Stimulated activated CD4-positive, alpha-beta T cell treated with anti-CD3 and anti-CD28 coated beads, Interleukin-2, amount 100 ng/mL, for 4 hours (primary cell): Measurements from ENCODE around the gene MTFR2.
"Not testable (repeated sequence)": the region's sequence is repeated elsewhere in the genome, so short reads cannot be mapped to it uniquely, and the experiment has no call there.

Experiments
- DNase-seq: peaks from one replicate; pipeline ENCODE4 v3.0.0-alpha.2; 2020; ENCODE audit warnings: low read depth

The MTFR2 gene

DNA sequence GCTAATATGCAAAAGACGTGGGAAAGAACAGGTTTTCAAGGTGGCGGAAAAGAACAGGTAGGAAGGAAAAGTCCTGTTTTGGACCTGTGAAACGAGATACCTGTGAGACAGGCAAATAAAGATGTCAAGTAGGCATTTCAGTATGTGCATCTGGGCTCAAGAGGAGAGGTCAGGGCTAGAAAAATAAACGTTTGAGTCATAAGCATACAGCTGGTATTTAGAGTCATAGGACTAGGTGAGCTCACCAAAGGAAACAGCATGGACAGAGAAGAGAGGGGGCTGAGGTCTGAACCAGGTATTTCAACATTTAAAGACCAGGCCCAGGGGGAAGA lies 14.9 kb downstream of the MTFR2 start:
- no peak for DNase-seq

- DNase-seq: no peak
These were observed 17.4 kb downstream of the MTFR2 start for GRCh38 chr6:136232701-136233100.

- no peak for DNase-seq
These were observed 19.8 kb downstream of the MTFR2 start for GRCh38 chr6:136230219-136230853.

GRCh38 chr6:136228814-136229213 lies 21.3 kb downstream of the MTFR2 start:
- DNase-seq: no peak

DNA sequence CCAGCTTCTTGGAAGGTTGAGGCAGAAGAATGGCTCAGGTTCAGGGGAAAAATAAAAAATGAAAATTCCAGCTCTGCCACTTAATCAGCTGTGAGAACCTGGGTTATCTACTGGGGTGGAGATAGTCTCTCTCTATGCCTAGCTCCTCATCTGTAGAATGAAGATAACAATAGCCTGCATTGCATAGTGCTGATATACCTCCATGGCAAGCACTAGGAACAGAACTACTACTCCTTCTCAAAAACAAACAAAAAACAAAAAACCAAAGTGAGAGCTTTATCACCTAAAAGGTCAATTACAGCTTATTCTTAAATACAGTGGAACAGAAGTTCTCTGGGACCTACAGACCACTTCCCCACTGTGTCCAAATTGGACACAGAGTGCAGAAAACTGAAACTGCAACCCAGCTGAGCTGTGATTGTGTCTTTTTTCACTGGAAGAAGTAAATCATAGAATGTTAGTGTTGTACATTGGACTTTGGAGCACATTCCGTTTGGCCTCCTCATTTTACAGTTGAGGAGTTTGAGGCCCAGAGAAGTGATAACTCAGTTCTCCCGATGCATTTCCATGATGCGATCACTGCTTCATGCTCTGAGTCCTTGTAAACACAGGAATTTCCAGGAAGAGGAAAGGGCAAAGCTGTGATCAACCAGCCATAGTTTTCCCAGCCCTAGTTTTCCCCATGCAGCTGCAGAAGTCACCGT lies 23.3 kb downstream of the MTFR2 start:
- no peak for DNase-seq

DNA sequence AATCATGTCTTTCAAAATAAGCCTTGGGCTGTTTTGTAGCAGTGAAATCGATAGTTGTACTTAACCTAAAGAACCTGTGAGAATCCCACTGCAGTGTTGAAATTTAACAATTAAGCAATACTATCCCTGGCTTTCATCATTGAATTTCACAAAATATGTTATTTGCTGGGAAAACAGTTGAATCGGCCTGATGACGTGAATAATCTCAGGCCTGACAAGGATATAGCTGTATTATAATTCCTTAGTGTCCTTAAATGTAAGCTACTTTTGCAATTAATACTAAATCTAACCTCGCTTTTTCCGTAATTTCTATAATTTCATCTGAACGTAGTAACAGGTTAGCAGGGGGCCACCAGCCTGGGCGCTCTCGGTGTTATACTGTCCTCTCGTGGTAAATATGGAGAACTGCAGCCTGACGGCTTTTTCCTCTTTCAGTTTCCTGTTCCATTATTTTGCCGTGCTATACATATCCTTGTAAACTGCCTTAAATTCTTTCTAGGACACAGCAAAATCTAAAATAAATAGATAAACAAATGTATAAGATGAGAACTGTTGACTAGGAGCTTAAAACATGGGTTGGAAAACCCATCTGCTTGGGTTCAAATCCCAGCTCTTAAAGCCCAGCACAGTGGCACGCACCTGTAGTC lies 24.0 kb downstream of the MTFR2 start:
- peak; percentile 29 for DNase-seq

DNA sequence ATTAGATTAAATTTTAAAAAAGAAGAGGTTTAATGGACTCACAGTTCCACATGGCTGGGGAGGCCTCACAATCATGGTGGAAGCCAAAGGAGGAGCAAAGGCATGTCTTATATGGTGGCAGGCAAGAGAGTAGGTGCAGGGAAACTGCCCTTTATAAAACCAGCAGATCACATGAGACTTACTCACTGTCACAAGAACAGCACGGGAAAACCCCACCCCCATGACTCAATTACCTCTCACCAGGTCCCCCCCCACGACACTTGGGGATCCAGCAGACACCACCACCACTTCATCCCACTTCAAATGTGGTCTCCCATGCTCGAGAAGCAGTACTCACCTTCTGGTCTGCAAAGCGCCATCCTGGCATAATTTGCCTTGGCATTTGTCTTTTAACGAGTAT lies 24.6 kb downstream of the MTFR2 start:
- peak; percentile 5 for DNase-seq

- DNase-seq: not testable (repeated sequence)
These were observed 25.1 kb downstream of the MTFR2 start for GRCh38 chr6:136224974-136225373.

GRCh38 chr6:136216503-136217401 lies 33.4 kb downstream of the MTFR2 start:
- DNase-seq: no peak

DNA sequence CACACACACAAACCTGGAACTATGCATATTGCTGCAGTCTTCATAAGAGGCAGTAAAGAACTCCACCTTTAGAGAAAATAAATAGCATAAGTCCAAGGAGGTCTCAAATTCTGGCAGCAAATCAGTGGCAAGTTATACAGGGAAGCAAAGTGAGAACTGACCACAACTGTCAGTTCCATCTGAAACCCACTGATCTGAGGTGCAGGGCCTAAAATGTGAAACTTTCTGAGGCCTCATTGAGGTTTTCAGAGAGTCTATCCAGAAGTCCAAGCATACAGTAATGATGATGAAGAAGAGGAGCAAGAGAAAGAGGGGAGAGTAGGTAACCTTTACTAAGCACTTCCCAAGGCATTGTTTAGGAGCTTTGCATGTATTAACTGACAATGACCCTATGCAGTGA lies 36.3 kb downstream of the MTFR2 start:
- DNase-seq: no peak

DNA sequence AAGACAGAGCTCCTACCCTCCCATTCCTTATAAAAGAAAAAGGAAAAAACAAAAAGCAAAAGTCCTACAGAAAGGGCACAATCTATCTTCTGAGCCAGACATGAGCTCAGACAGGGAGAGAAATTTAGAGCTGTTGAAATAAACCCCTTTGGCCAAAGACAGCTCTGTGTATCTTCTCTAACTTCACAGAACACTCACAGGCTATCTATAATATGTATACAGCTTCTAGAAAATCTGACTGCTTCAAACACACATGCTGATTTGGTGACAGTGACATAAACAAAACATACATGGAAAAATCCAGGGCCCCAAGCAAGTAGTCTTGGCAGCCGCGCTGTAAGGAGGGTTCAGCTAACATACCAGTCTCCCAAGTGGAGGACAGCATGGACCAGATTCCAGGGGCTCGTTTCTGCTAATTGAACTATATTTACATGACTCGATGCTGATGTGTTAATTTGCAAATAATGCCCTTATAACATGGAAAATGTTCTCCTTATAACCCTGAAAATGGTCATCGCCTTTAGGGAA lies 37.0 kb downstream of the MTFR2 start:
- DNase-seq: no peak

DNA sequence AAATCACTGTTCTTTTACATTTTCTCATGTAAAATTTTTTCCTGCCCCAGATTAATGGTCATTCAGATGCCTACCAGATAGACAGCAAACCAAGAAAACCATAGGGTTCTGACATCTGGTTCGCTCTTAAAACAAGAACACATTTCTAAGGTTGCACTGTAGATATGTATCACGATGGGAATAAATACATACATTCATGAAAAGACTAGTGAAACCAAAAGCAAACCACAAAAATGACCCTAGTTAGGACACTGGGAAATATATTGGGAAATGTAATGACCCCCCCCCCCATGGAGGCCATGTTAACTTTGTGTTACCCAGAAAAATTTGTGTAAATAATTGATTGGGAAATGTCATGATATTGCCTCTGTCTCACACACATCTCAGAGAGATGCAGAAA lies 37.5 kb downstream of the MTFR2 start:
- DNase-seq: no peak

DNA sequence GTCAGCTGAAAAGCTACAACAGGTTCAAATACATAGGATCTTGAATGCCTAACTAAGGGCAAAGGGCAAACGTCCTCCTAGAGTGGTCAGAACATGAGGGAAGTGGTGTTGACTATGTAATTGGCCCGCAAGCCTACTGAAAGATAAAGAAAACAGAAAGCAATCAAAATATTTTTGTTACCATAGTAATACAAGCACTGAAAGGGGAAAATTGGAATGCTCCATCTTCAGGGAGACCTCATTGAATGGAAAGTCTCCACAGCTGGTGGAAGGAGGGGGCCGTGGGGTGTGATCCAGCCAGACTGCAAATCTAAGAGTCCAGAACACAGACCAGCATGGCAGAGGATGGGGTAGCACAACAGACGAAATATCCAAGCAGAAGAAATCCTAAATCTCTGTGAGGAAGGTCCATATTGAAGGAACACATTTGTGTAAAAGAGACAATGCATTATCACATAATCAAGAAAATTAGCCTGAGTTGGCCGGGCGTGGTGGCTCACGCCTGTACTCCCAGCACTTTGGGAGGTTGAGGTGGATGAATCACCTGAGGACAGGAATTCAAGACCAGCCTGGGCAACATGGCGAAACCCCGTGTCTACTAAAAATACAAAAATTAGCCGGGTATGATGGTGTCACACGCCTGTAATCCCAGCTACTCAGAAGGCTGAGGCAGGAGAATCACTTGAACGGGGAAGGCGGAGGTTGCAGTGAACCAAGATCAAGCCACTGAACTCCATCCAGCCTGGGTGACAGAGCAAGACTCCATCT lies 39.5 kb downstream of the MTFR2 start:
- no peak for DNase-seq

GRCh38 chr6:136209496-136209895 lies 40.6 kb downstream of the MTFR2 start:
- DNase-seq: no peak

GRCh38 chr6:136208783-136209182 lies 41.3 kb downstream of the MTFR2 start:
- DNase-seq: no peak

DNA sequence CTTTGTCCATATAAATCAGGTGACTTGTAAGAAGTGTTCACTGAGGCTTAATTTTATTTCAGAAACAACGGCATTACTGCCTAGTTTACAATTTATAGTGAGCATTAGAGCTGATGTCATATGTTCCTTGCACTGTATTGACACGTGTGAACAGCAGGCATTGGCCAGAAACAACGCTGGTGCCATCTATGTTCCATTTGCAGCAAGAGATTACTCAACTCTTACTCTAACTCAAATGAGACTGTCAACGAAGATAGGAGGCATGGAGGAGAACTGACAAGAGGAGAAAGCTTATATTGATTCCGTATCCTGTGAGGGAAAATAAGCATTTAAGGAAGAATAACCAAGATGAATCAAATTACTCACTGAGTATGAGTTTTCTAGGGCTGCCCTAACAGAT lies 48.4 kb downstream of the MTFR2 start:
- no peak for DNase-seq

- DNase-seq: no peak
These were observed 57.2 kb downstream of the MTFR2 start for GRCh38 chr6:136192902-136193301.

GRCh38 chr6:136191606-136192312 lies 58.4 kb downstream of the MTFR2 start:
- DNase-seq: no peak

DNA sequence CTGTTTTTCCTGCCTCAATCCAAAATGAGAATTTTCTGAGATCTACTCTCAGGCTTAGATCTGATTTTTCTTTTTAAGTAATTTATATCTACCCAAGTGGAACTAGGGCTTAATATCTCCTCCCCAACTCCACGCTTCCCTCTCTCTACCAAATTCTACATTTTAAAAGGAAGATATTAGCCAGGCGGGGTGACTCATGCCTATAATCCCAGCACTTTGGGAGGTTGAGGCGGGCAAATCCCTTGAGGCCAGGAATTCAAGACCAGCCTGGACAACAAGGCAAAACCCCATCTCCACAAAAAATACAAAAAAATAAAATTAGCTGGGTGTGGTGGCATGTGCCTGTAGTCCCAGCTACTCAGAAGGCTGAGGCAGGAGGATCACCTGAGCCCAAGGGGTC lies 61.0 kb downstream of the MTFR2 start:
- no peak for DNase-seq

DNA sequence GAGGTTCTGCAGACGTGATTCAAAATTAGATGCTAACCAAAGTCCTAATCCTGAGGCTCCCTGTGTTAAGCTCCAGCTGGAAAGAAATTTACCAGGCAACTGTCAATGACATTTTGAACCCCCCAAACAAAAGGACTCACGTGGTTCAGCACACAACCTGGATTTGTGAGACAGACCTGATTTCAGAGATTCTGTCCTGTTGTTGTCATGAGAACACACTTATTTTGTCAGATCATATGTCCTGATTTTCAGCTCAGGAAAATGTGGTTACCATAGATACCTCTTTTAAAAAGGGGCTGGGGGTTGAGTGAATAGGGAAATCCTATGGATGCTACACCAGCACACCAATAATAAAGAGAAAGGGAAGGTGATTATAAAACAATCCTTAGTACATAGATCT lies 61.6 kb downstream of the MTFR2 start:
- no peak for DNase-seq

GRCh38 chr6:136186363-136186762 lies 63.7 kb downstream of the MTFR2 start:
- DNase-seq: no peak
